K562 (cell line): ENCODE data around the gene CTXN1. TPM values are rescaled to one million over a fixed set of nuclear protein-coding genes. Genes with fewer than 3 reads are reported as not detected.
A peak's percentile ranks its signal among the peaks of the same experiment; 100 is the strongest.

Experiments
- CREM ChIP-seq: IDR thresholded peaks from 2 replicates; pipeline ENCODE4 v1.6.1; 2014; ENCODE audit warnings: antibody characterized with exemption, low read depth
- DNMT1 ChIP-seq: fragments of 450-650 bp; IDR thresholded peaks from 2 replicates; pipeline ENCODE4 v1.6.1; 2016; ENCODE audit warnings: antibody characterized with exemption, mild to moderate bottlenecking
- HBP1 ChIP-seq: fragments of 450-650 bp; formaldehyde crosslinking; IDR thresholded peaks from 2 replicates; pipeline ENCODE4 v1.4.0; 2022; ENCODE audit warnings: missing genetic modification characterization
- HCFC1 ChIP-seq: IDR thresholded peaks from 2 replicates; pipeline ENCODE4 v1.6.1; 2012; ENCODE audit warnings: low read depth, low read length, improper control_type of control experiment
- NFXL1 ChIP-seq: fragments of 450-650 bp; formaldehyde crosslinking; IDR thresholded peaks from 2 replicates; pipeline ENCODE4 v1.4.0; 2021; ENCODE audit warnings: mild to moderate bottlenecking
- NR2C1 ChIP-seq, 2 experiments: fragments of 450-650 bp; IDR thresholded peaks; 2 replicates each; pipeline ENCODE4 v1.6.1; 2017; ENCODE audit warnings: mild to moderate bottlenecking in 2 of 2, antibody characterized with exemption in 1 of 2, inconsistent platforms in 1 of 2, missing compliant biosample characterization in 1 of 2, missing genetic modification characterization in 1 of 2
- PATZ1 ChIP-seq: fragments of 250-450 bp; sonication (Bioruptor Pico); IDR thresholded peaks from 2 replicates; pipeline ENCODE4 v1.5.0; 2020; ENCODE audit warnings: mild to moderate bottlenecking, borderline replicate concordance
- PRMT5 ChIP-seq: sonication (generic); formaldehyde crosslinking; IDR thresholded peaks from 2 replicates; pipeline ENCODE4 v1.5.0; 2020; ENCODE audit warnings: missing genetic modification reagents
- RB1 ChIP-seq: fragments of 450-650 bp; IDR thresholded peaks from 2 replicates; pipeline ENCODE4 v1.6.1; 2017; ENCODE audit warnings: low read depth, mild to moderate bottlenecking
- RBM34 ChIP-seq: fragments of 200-400 bp; formaldehyde crosslinking; IDR thresholded peaks from 2 replicates; pipeline ENCODE4 v1.6.1; 2018; ENCODE audit warnings: low read length, borderline replicate concordance; ENCODE audit not compliant: insufficient read depth
- STAT5A ChIP-seq: IDR thresholded peaks from 2 replicates; pipeline ENCODE4 v1.6.1; 2012; ENCODE audit warnings: low read length, inconsistent platforms, borderline replicate concordance
- TAF1 ChIP-seq: IDR thresholded peaks from 2 replicates; pipeline ENCODE4 v1.6.1; 2011; ENCODE audit warnings: mild to moderate bottlenecking, low read length, moderate library complexity; ENCODE audit not compliant: insufficient read depth, control insufficient read depth, severe bottlenecking; ENCODE audit errors: extremely low read depth
- TCF3 ChIP-seq: sonication (generic); formaldehyde crosslinking; IDR thresholded peaks from 2 replicates; pipeline ENCODE4 v1.4.0; 2020; ENCODE audit warnings: mild to moderate bottlenecking, missing genetic modification reagents
- TEAD2 ChIP-seq: fragments of 450-650 bp; IDR thresholded peaks from 2 replicates; pipeline ENCODE4 v1.6.1; 2016; ENCODE audit warnings: missing genetic modification characterization, control low read depth, missing compliant biosample characterization
- ZNF407 ChIP-seq: fragments of 450-650 bp; IDR thresholded peaks from 2 replicates; pipeline ENCODE4 v1.6.1; 2016; ENCODE audit warnings: low read depth
- ZNF699 ChIP-seq: fragments of 250-450 bp; sonication (Bioruptor Pico); IDR thresholded peaks from 2 replicates; pipeline ENCODE4 v1.8.0; 2021; ENCODE audit warnings: mild to moderate bottlenecking, moderate library complexity; ENCODE audit not compliant: insufficient replicate concordance
- polyA plus RNA-seq, 8 experiments: library from polyadenylated mRNA; depleted of rRNA in 4 of 8; stranded (reverse) in 5 of 8; unstranded in 3 of 8; fragments of >200 nt; fragmentation: Nextera tagmentation in 2 of 8; fragmentation: Illumina TruSeq in 1 of 8; extraction: Ambion mirVana in 2 of 8; extraction: Trizol in 1 of 8; gene quantifications; 2 replicates each; pipeline versions ENCODE4 v1.2.1 to v1.2.3, GENCODE V29; 2011 to 2014; ENCODE audit warnings: inconsistent platforms in 1 of 8, missing spikeins in 1 of 8
- total RNA-seq, 7 experiments: library from RNA; depleted of rRNA in 6 of 7; stranded (reverse); fragments of >200 nt in 6 of 7; fragmentation: Illumina TruSeq in 2 of 7; extraction: Trizol in 2 of 7; gene quantifications; 2 replicates each; pipeline versions ENCODE4 v1.2.1 to v1.2.3, GENCODE V29; 2011 to 2021; ENCODE audit warnings: low replicate concordance in 1 of 7
- TF ChIP-seq, protein P1 (sequence below): sonication (generic); formaldehyde crosslinking; IDR thresholded peaks from 2 replicates; pipeline ENCODE4 v1.9.0; 2022; ENCODE audit warnings: mild to moderate bottlenecking, missing genetic modification reagents

The CTXN1 gene
- total and polyA plus RNA-seq, 9 of the 15 experiments (the other 6 are each of a cell fraction or from before 2014, with no cell fraction given), result 0.15 to 37.4 (median 1.8) TPM; not detected in 2

GRCh38 chr19:7902796-7903243 lies 23.1 kb downstream of the CTXN1 start (continued):
- TF ChIP-seq ZNF407, result no peak
- TF ChIP-seq TAF1, result no peak
- TF ChIP-seq NFXL1 (CRISPR knock-in tag), result no peak
- TF ChIP-seq RB1, result no peak
- no peak for TF ChIP-seq STAT5A
- no peak for TF ChIP-seq ZNF699 (CRISPR knock-in tag)
- 0 out of 2 replicates have a peak, but pooled peaks have one; percentile 23 for TF ChIP-seq HBP1
- TF ChIP-seq CREM, result peak; percentile 16; the same call in 1 of the 2 replicates
- TF ChIP-seq, protein P1, sequence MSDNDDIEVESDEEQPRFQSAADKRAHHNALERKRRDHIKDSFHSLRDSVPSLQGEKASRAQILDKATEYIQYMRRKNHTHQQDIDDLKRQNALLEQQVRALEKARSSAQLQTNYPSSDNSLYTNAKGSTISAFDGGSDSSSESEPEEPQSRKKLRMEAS, result no peak
- TF ChIP-seq TCF3 (CRISPR knock-in tag), result no peak
- no peak for TF ChIP-seq PATZ1 (CRISPR knock-in tag)
- TF ChIP-seq RBM34, result no peak
- TF ChIP-seq DNMT1, result no peak
- no peak for TF ChIP-seq HCFC1
- no peak for TF ChIP-seq PRMT5 (CRISPR knock-in tag)
- TF ChIP-seq TEAD2, result 0 out of 2 replicates have a peak, but pooled peaks have one; percentile 16
- TF ChIP-seq NR2C1 (IDR thresholded peaks at IDR 0.05), result no peak; the same call in 1 of the 2 replicates
- TF ChIP-seq NR2C1 (tag; IDR thresholded peaks at IDR 0.05), result 0 out of 2 replicates have a peak, but pooled peaks have one; percentile 63
